HG03460 (cell line): ENCODE data around the gene MOB3A.
A peak's percentile ranks its signal among the peaks of the same experiment; 100 is the strongest.
"Not testable (repeated sequence)": the region's sequence is repeated elsewhere in the genome, so short reads cannot be mapped to it uniquely, and the experiment has no call there.

Experiments
- ATAC-seq: cut with Tn5 transposase; IDR thresholded peaks from one replicate; pipeline ENCODE4 v1.9.1; 2021; ENCODE audit not compliant: unreplicated experiment

MOB3A gene

GRCh38 chr19:2109046-2109864 is 13.1 kb upstream of the MOB3A start:
- no peak for ATAC-seq

- no peak for ATAC-seq
Measured at GRCh38 chr19:2108251-2109016, 12.3 kb upstream of the MOB3A start.

GRCh38 chr19:2103045-2103707 is 7.0 kb upstream of the MOB3A start:
- ATAC-seq = no peak

- no peak for ATAC-seq
Measured at GRCh38 chr19:2101417-2102335, 5.5 kb upstream of the MOB3A start.

- no peak for ATAC-seq
Measured at GRCh38 chr19:2100719-2101061, 4.6 kb upstream of the MOB3A start.

GRCh38 chr19:2099937-2100718 is 4.0 kb upstream of the MOB3A start:
- ATAC-seq = no peak

- no peak for ATAC-seq
Measured at GRCh38 chr19:2099054-2099501, 3.0 kb upstream of the MOB3A start.

GRCh38 chr19:2097886-2098327 is 1.8 kb upstream of the MOB3A start:
- ATAC-seq = no peak

- ATAC-seq = no peak
Measured at GRCh38 chr19:2097203-2097885, 1.2 kb upstream of the MOB3A start.

- peak; percentile 53 for ATAC-seq
Measured at GRCh38 chr19:2096480-2097202, 515 bp upstream of the MOB3A start, which contains the start of gene IZUMO4. IZUMO4 (plus strand) TSS chr19:2096915; CDS start chr19:2096946, 31 bp downstream.

- not testable (repeated sequence) for ATAC-seq
Measured at GRCh38 chr19:2091926-2092525, 4.1 kb downstream of the MOB3A start.

- no peak for ATAC-seq
Measured at GRCh38 chr19:2089727-2090053, 6.4 kb downstream of the MOB3A start.

GRCh38 chr19:2089001-2089711 is 7.0 kb downstream of the MOB3A start:
- no peak for ATAC-seq

- no peak for ATAC-seq
Measured at GRCh38 chr19:2087621-2088100, 8.5 kb downstream of the MOB3A start.

- ATAC-seq = not testable (repeated sequence)
Measured at GRCh38 chr19:2086695-2087620, 9.2 kb downstream of the MOB3A start.

- peak; percentile 26 for ATAC-seq
Measured at GRCh38 chr19:2084993-2085720, 11.0 kb downstream of the MOB3A start.
